Lung (tissue), 12 donors: ENCODE results near the gene UCHL5. TPM values are rescaled to one million over a fixed set of nuclear protein-coding genes. Genes with fewer than 3 reads are reported as not detected.

Source experiments
- ATAC-seq: fragments of 200-7000 bp; cut with Tn5 transposase; one replicate; pipeline ENCODE4 v1.9.1; 2020; ENCODE audit warnings: moderate number of reproducible peaks; ENCODE audit not compliant: insufficient read depth, low FRiP score
- DNase-seq, 3 donors: peaks; one replicate each; pipeline ENCODE4 v3.0.0-alpha.2; 2013 to 2017
- H3K27ac ChIP-seq, 2 donors: one replicate each; pipeline ENCODE4 v1.5.1; 2013; ENCODE audit warnings: mild to moderate bottlenecking in 2 of 2, moderate library complexity in 2 of 2, control low read depth in 1 of 2, inconsistent platforms in 1 of 2, low read depth in 1 of 2, low read length in 1 of 2
- H3K27me3 ChIP-seq, 3 donors: one replicate each; pipeline ENCODE4 v1.5.1; 2013; ENCODE audit warnings: low read length in 2 of 3; ENCODE audit not compliant: control insufficient read depth in 3 of 3, insufficient read depth in 3 of 3
- H3K36me3 ChIP-seq, 4 donors: one replicate each; pipeline ENCODE4 v1.5.1; 2013; ENCODE audit warnings: low read length in 4 of 4, mild to moderate bottlenecking in 1 of 4, moderate library complexity in 1 of 4; ENCODE audit not compliant: control insufficient read depth in 4 of 4, insufficient read depth in 4 of 4
- H3K4me1 ChIP-seq, 5 donors: one replicate each; pipeline ENCODE4 v1.5.1; 2013; ENCODE audit warnings: low read length in 5 of 5, mild to moderate bottlenecking in 2 of 5, moderate library complexity in 1 of 5; ENCODE audit not compliant: control insufficient read depth in 5 of 5, insufficient read depth in 5 of 5
- H3K4me3 ChIP-seq: one replicate; pipeline ENCODE4 v1.5.1; 2013; ENCODE audit warnings: mild to moderate bottlenecking, control low read depth, moderate library complexity
- H3K9ac ChIP-seq, 2 donors: one replicate each; pipeline ENCODE4 v1.5.1; 2013; ENCODE audit warnings: low read length in 2 of 2, control low read depth in 1 of 2; ENCODE audit not compliant: insufficient read depth in 1 of 2
- H3K9me3 ChIP-seq, 4 donors: one replicate each; pipeline ENCODE4 v1.5.1; 2013; ENCODE audit warnings: low read length in 3 of 4, mild to moderate bottlenecking in 1 of 4, moderate library complexity in 1 of 4; ENCODE audit not compliant: control insufficient read depth in 4 of 4, insufficient read depth in 3 of 4
- CTCF ChIP-seq: IDR thresholded peaks from 2 replicates; pipeline ENCODE4 v1.5.1; 2012; ENCODE audit warnings: mild to moderate bottlenecking; ENCODE audit errors: control extremely low read depth, extremely low read depth
- WGBS, 2 donors: extraction: QIAGEN DNeasy Blood & Tissue Kit; methylation state at CpG; one replicate each; pipeline ENCODE4 v1.1.7; 2013; 5-methylcytosine and 5-hydroxymethylcytosine counted together
- polyA plus RNA-seq, 2 donors: library from polyadenylated mRNA; stranded (reverse); fragments of 200-250 nt; gene quantifications; one replicate each; pipeline ENCODE4 v1.2.1, GENCODE V29; 2013
- total RNA-seq, 2 donors: library from RNA; depleted of rRNA in 1 of 2; stranded (reverse); fragments of >200 nt in 1 of 2; gene quantifications; one replicate each; pipeline ENCODE4 v1.2.1, GENCODE V29; 2014 to 2021
- donor health status: control.
- donor health status: control.
- donor health status: Bipolar disorder and iron deficiency.
- donor health status: healthy.
- donor health status: DM: yes; HTN: yes; CAD: no.

Gene UCHL5
- total and polyA plus RNA-seq, 4 donors, result 13.7 to 48.9 (median 22.9) TPM

- Histone ChIP-seq H3K4me3 (no peak overlapping the region), H3K27me3 (no peaks in the 10 kb centered on the region), H3K4me1 (peaks cover 0 to 6% (median 0%) of the 10 kb centered on the region in 5 donors), H3K27ac (peak overlapping the region in 1 of 2 donors; percentile 50), H3K36me3 (peaks cover 2 to 9% (median 7%) of the 10 kb centered on the region in 4 donors), H3K9ac (no peak overlapping the region), H3K9me3 (peaks cover 0 to 2% (median 0%) of the 10 kb centered on the region in 4 donors)
- DNase-seq (no peak), ATAC-seq (no peak)
- no peak for TF ChIP-seq CTCF
- 78 to 95% methylated on average over 1 of the region's 1 CpG for whole genome bisulfite sequencing, 2 donors
These were observed 16.1 kb downstream of the UCHL5 start for GRCh38 chr1:193042766-193043691.

GRCh38 chr1:193040011-193040410 lies 19.1 kb downstream of the UCHL5 start:
- no peak for ATAC-seq
- H3K9ac ChIP-seq, result no peak overlapping the region
- H3K4me3 ChIP-seq, result no peak overlapping the region
- DNase-seq, result no peak
- 94 to 95% methylated on average over 3 of the region's 3 CpGs for WGBS, 2 donors
- H3K4me1 ChIP-seq, result peaks cover 0 to 6% (median 0%) of the 10 kb centered on the region in 5 donors
- no peak overlapping the region for H3K27ac ChIP-seq
- H3K9me3 ChIP-seq, result peaks cover 0 to 2% (median 0%) of the 10 kb centered on the region in 4 donors
- no peaks in the 10 kb centered on the region for H3K27me3 ChIP-seq
- no peak for TF ChIP-seq CTCF
- peaks cover 0 to 11% (median 5%) of the 10 kb centered on the region in 4 donors for H3K36me3 ChIP-seq

GRCh38 chr1:193036337-193037047 lies 22.7 kb downstream of the UCHL5 start:
- H3K9me3 ChIP-seq, result no peaks in the 10 kb centered on the region
- H3K27me3 ChIP-seq, result no peaks in the 10 kb centered on the region
- no peaks in the 10 kb centered on the region for H3K4me1 ChIP-seq
- DNase-seq (no peak), ATAC-seq (no peak)
- no peak for TF ChIP-seq CTCF
- no peak overlapping the region for H3K9ac ChIP-seq
- H3K36me3 ChIP-seq, result peaks cover 0 to 3% (median 0%) of the 10 kb centered on the region in 4 donors
- H3K27ac ChIP-seq, result no peak overlapping the region
- 95% methylated on average over 3 of the region's 3 CpGs for WGBS, 2 donors
- H3K4me3 ChIP-seq, result no peak overlapping the region
